Stimulated activated memory B cell treated with anti-CD40 and anti-IgM and Interleukin-4, amounts not matched to agents 10 μg/mL and 1 μg/mL and 100 μg/mL, for 72 hours (primary cell): Measurements from ENCODE around the gene PXK.

Experiments used
- ATAC-seq: fragments of 150-1000 bp; cut with Tn5 transposase; 2 replicates; pipeline ENCODE4 v1.10.0; 2021
- H3K27ac Mint-ChIP-seq: one replicate; pipeline ENCODE4 v1.8.0; 2022; ENCODE audit warnings: mild to moderate bottlenecking, mixed read lengths
- H3K27me3 Mint-ChIP-seq: one replicate; pipeline ENCODE4 v1.8.0; 2022; ENCODE audit warnings: mixed read lengths
- H3K36me3 Mint-ChIP-seq: one replicate; pipeline ENCODE4 v1.8.0; 2022; ENCODE audit warnings: mixed read lengths
- H3K4me1 Mint-ChIP-seq: one replicate; pipeline ENCODE4 v1.8.0; 2022; ENCODE audit warnings: mixed read lengths
- H3K4me3 Mint-ChIP-seq: one replicate; pipeline ENCODE4 v1.8.0; 2022; ENCODE audit warnings: mild to moderate bottlenecking, moderate library complexity, mixed read lengths
- H3K9me3 Mint-ChIP-seq: one replicate; pipeline ENCODE4 v1.8.0; 2022; ENCODE audit warnings: mixed read lengths

PXK gene

DNA sequence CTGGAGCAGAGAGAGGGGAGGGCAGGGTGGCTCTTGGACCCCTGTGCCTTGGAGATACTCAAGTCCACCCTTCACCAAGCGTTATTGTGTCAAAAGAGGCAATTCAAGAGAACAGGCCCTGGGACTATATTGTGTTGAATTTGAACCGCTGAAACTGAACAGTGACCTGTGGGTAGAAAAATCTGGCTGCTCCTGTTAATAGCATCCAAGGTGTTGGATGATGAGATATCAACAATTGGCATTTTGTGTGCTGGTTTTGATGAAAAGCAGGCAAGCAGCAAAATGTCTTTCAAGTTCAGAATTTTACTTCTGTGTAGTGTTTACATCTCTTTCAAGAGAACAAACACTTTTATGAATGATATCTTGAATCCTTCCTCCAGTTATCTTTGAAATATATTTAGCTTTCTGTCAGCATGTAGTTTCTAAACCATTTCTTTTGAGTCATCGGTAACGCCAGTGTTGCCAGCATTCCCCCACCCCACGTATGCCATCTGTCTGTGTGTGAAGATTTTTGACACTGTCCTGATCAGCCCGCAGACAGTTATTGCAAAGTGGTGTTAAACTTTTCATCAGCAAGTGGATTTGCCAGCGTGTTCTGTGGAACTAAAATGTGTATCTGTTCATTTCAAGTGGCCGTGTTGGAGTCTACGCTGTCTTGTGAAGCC, 66.1 kb downstream of the PXK start:
- H3K9me3 Mint-ChIP-seq: no peaks in the 10 kb centered on the region
- H3K4me1 Mint-ChIP-seq: peaks cover 35% of the 10 kb centered on the region
- no peak overlapping the region for H3K4me3 Mint-ChIP-seq
- peaks cover 55% of the 10 kb centered on the region for H3K36me3 Mint-ChIP-seq
- H3K27ac Mint-ChIP-seq: no peak overlapping the region
- ATAC-seq: no peak
- H3K27me3 Mint-ChIP-seq: no peaks in the 10 kb centered on the region

DNA sequence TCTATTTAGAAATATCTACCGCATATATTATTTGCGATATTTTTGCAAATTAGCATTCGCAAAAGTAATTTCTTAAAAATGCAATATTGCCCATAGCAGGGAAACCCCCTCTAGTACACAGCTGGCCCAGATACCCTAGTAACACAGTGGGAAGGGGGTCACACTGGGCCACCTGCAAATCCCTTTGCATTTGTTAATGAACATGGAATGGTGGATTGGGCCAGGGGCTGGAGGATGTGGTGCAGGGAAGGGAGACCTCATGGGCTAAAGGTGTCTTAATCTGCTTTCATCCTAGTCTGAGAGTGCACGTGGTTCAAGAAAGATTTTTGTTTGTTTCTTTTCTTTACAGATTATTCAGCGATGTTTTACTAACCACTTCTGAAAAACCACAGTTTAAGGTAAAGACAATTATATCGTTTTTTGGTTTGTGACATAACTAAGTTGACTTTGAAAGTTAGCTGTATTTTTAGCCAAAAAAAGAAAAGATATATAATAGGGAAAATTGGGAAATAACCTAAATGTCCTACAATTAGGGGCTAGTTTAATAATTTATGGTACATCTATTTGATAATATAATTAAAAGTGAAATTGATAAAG, 70.9 kb downstream of the PXK start:
- Mint-ChIP-seq H3K36me3 (peaks cover 57% of the 10 kb centered on the region), H3K4me3 (no peak overlapping the region), H3K27ac (peak overlapping the region; percentile 76), H3K9me3 (no peaks in the 10 kb centered on the region), H3K27me3 (no peaks in the 10 kb centered on the region), H3K4me1 (peaks cover 60% of the 10 kb centered on the region)
- no peak for ATAC-seq

GRCh38 chr3:58404396-58404795, 71.7 kb downstream of the PXK start:
- Mint-ChIP-seq H3K9me3 (no peaks in the 10 kb centered on the region), H3K27ac (peak overlapping the region; percentile 76), H3K4me3 (no peak overlapping the region), H3K4me1 (peaks cover 68% of the 10 kb centered on the region), H3K27me3 (no peaks in the 10 kb centered on the region), H3K36me3 (peaks cover 57% of the 10 kb centered on the region)
- peak; percentile 71 for ATAC-seq

DNA sequence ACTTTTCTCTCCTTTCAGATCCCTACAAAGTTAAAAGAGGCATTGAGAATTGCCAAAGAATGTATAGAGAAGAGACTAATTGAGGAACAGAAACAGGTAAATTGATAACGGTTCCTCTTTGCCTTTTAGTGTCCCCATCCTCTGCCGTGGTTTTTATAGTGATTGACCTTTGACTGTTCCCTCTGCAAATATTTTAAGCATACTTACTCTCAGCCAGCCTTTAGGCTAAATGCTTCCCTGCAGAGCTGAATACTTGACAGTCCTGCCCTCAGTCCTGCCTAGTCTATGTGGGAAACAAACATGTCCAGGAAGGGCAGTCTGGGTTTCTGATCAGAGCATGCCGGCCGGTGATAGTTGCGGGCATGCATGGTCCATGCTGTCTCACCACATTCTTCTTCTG, 76.2 kb downstream of the PXK start:
- Mint-ChIP-seq H3K4me3 (peak overlapping the region; percentile 38), H3K36me3 (peaks cover 68% of the 10 kb centered on the region), H3K27ac (peak overlapping the region; percentile 86), H3K27me3 (no peaks in the 10 kb centered on the region), H3K4me1 (peaks cover 61% of the 10 kb centered on the region), H3K9me3 (no peaks in the 10 kb centered on the region)
- ATAC-seq: peak; percentile 76

DNA sequence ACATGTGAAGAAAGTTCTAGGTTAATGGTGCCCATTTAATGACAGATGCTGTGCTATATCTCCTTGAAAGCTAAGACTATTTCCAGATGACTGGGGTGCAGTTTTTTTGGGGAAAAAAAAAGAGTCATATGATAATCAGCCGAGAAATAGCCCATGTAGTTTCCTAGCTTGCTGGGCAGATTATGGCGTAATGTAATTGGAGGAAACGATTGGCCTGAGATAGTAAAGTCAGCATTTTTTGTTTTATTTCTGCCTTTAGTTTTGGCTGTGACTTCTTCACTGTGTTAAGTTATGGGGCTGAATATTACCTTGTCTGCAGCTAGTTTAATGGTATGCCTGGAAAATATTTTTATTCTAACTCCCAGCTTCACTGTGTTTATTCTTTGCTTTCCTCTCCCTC, 77.0 kb downstream of the PXK start:
- no peak for ATAC-seq
- H3K4me1 Mint-ChIP-seq: peaks cover 61% of the 10 kb centered on the region
- no peaks in the 10 kb centered on the region for H3K27me3 Mint-ChIP-seq
- H3K4me3 Mint-ChIP-seq: no peak overlapping the region
- no peaks in the 10 kb centered on the region for H3K9me3 Mint-ChIP-seq
- H3K27ac Mint-ChIP-seq: no peak overlapping the region
- H3K36me3 Mint-ChIP-seq: peaks cover 61% of the 10 kb centered on the region

DNA sequence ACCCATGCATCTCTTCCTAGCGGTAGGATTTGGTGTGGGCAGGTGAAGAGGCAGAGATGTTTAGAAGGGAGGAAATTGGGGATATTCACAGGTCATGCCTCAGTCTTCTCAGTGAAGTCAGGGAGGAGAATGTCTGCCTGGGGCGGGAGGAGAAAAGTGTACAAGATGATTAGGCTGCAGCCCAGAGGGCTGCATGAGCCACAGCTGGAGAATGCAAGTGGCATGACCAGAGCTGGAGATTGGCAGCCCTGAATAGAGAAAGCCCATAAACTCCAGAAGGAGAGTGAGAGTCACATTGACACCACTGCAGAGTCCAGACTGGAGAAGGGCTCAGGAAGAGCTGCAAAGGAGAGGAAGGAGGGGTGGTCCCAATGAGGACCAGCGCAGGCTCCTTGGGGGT, 78.3 kb downstream of the PXK start:
- H3K9me3 Mint-ChIP-seq: no peaks in the 10 kb centered on the region
- no peak overlapping the region for H3K4me3 Mint-ChIP-seq
- peaks cover 61% of the 10 kb centered on the region for H3K4me1 Mint-ChIP-seq
- H3K27ac Mint-ChIP-seq: peak overlapping the region; percentile 74
- H3K27me3 Mint-ChIP-seq: no peaks in the 10 kb centered on the region
- ATAC-seq: no peak
- peaks cover 58% of the 10 kb centered on the region for H3K36me3 Mint-ChIP-seq

DNA sequence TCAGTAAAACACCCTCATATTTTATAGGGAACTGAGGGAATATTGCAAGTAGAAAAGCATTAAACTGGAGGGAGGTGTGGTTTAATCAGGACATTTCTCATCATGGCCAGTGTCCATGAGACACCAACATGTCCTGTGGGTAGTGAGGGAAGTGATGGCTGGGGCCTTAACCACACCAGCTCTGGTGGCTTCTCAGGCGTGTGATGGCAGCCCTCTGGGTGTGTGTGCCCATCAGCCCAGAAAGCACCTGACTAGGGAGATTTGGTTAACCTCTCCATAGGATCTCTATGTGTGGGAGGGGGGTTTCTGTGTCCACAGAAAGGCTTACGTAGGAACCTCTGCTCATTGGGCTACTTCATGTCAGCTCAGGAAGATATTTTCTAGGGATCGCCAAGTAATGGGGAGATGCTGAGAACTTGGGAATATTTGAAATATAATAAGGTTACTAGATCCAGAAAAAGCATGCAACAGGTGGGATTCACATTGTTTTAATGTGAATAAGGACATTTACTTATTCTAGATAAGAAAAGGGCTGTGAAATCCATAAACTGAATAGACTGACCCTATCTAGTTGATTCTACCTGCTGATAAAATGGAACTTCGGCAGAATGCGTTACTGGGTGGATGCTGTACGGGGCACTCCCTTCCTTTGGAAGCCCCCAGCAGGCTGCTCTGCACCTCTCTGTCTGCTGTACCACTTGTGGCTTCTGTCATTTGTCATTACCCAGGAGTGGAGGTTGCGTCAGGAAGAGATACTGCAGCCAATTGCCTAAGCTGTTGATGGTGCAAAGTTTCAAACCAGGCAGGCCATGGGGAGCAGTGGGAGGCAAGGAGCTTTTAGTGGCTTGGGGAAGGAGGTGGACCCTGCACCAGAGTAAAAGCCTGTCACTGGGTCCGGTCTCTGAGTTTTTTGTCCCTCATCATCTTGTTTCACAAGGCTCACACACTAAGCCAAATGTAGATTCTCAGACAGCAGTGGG, 79.4 kb downstream of the PXK start:
- ATAC-seq: peak; percentile 77
- Mint-ChIP-seq H3K9me3 (no peaks in the 10 kb centered on the region), H3K36me3 (peaks cover 52% of the 10 kb centered on the region), H3K4me1 (peaks cover 55% of the 10 kb centered on the region), H3K4me3 (no peak overlapping the region), H3K27ac (peak overlapping the region; percentile 74), H3K27me3 (no peaks in the 10 kb centered on the region)

- ATAC-seq: no peak
- Mint-ChIP-seq H3K27ac (peak overlapping the region; percentile 74), H3K4me1 (peaks cover 52% of the 10 kb centered on the region), H3K27me3 (no peaks in the 10 kb centered on the region), H3K36me3 (peaks cover 36% of the 10 kb centered on the region), H3K9me3 (no peaks in the 10 kb centered on the region), H3K4me3 (no peak overlapping the region)
Measured at GRCh38 chr3:58414538-58415197, 82.0 kb downstream of the PXK start.

GRCh38 chr3:58416191-58416590, 83.5 kb downstream of the PXK start:
- Mint-ChIP-seq H3K27ac (no peak overlapping the region), H3K4me3 (no peak overlapping the region), H3K9me3 (no peaks in the 10 kb centered on the region), H3K4me1 (peaks cover 57% of the 10 kb centered on the region), H3K27me3 (no peaks in the 10 kb centered on the region), H3K36me3 (peaks cover 31% of the 10 kb centered on the region)
- ATAC-seq: no peak

GRCh38 chr3:58417075-58417474, 84.4 kb downstream of the PXK start:
- Mint-ChIP-seq H3K4me3 (no peak overlapping the region), H3K27me3 (no peaks in the 10 kb centered on the region), H3K9me3 (no peaks in the 10 kb centered on the region), H3K36me3 (peaks cover 31% of the 10 kb centered on the region), H3K4me1 (peaks cover 55% of the 10 kb centered on the region), H3K27ac (no peak overlapping the region)
- no peak for ATAC-seq

DNA sequence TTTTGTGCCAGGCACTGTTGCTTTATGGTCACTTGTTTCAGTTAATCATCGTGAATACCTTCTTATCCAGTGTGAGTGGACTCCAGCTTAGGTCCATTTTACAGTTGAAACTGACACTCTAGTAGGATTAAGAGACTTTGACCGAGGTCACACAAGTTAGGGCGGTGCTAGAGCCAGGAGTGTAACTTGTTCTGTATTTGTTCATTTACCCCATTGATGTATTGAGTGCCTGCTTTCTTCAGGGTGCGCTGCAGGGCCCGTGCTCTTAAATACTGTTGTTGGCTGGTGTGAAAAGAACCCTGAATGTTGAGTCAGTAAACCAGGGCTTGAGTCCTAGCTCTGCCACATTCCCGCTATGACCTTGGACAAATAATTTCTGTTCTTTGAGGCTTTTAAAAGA, 85.5 kb downstream of the PXK start:
- H3K36me3 Mint-ChIP-seq: peaks cover 27% of the 10 kb centered on the region
- no peaks in the 10 kb centered on the region for H3K27me3 Mint-ChIP-seq
- peak overlapping the region; percentile 84 for H3K27ac Mint-ChIP-seq
- no peak for ATAC-seq
- H3K4me3 Mint-ChIP-seq: no peak overlapping the region
- H3K4me1 Mint-ChIP-seq: peaks cover 50% of the 10 kb centered on the region
- no peaks in the 10 kb centered on the region for H3K9me3 Mint-ChIP-seq

DNA sequence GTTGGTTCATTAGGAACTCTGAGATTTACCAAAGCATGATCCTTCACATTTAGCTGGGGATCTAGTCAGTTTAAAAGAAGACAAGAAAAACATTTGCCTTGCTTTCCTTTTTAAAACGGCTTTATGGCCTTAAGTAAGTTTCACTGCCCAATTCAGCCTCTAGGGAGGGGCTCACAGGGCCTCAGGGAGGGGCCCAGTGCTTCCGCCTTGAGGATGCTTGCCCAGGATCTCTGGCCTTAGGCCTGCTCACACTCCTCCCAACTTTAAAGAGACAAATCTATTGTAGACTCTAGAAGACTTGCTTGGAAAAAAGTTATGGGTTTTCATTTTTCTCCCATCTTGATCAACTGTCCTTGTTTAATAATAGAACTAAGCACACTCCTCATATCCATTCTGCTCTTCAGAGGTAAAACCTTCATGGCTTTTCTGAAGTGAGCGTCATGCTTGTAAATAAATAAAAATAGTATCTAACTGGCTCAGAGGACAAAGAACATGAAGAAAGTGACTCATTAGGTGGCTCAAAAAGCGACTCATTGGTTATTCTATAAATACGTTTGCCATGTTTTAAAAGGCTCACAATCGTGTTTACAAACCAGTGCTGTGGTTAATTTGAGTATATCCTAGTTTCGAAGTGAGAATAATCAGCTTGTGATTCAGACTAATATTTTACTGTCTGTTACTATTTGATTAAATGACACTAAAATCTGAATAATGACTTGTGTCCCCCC, 87.3 kb downstream of the PXK start:
- Mint-ChIP-seq H3K27me3 (no peaks in the 10 kb centered on the region), H3K9me3 (no peaks in the 10 kb centered on the region), H3K27ac (peak overlapping the region; percentile 84), H3K4me3 (no peak overlapping the region), H3K4me1 (peaks cover 37% of the 10 kb centered on the region), H3K36me3 (peaks cover 35% of the 10 kb centered on the region)
- ATAC-seq: peak; percentile 64

GRCh38 chr3:58421004-58421403, 88.3 kb downstream of the PXK start:
- H3K4me1 Mint-ChIP-seq: peaks cover 37% of the 10 kb centered on the region
- H3K9me3 Mint-ChIP-seq: no peaks in the 10 kb centered on the region
- peak overlapping the region; percentile 84 for H3K27ac Mint-ChIP-seq
- no peak overlapping the region for H3K4me3 Mint-ChIP-seq
- ATAC-seq: peak; percentile 56
- H3K27me3 Mint-ChIP-seq: no peaks in the 10 kb centered on the region
- peaks cover 41% of the 10 kb centered on the region for H3K36me3 Mint-ChIP-seq

DNA sequence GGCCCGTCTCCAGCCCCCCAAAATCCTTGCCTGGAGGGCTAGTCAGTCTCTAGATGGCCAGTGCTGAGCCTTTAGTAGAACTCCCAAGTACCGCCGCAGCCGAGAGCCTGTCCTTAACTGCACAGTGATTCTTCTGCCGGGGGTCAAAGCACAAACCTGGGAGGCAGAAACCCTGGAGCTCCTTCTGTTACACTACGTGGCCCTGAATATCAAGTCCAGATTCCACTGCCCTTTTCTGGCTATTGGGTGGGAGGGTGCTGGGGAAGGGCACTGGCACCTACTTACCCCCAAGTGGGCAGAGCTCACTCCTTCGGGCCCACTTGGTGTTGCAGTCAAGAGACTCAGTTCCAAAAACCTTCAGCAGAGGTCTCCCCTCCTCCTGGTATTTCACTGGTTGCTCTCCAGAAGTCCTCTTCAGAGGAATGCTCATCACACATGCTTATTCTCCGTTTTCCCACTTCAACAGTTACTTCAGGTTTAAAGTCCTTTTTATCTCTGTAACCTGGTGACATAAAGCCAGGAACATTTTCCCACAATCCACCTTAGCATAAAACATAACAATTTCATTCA, 90.1 kb downstream of the PXK start:
- Mint-ChIP-seq H3K36me3 (peaks cover 53% of the 10 kb centered on the region), H3K4me3 (no peak overlapping the region), H3K4me1 (peaks cover 37% of the 10 kb centered on the region), H3K27ac (no peak overlapping the region), H3K9me3 (no peaks in the 10 kb centered on the region), H3K27me3 (no peaks in the 10 kb centered on the region)
- no peak for ATAC-seq
